Liver (tissue), 9 donors: Measurements from ENCODE around the gene KDM1B. TPM values are rescaled to one million over a fixed set of nuclear protein-coding genes. Genes with fewer than 3 reads are reported as not detected.

ENCODE experiments used
- DNase-seq: peaks from one replicate; pipeline ENCODE4 v3.0.0-alpha.2; 2017; ENCODE audit warnings: low spot score
- H3K27ac ChIP-seq, 2 donors: one replicate each; pipeline ENCODE4 v1.7.0; 2013; ENCODE audit warnings: inconsistent platforms in 2 of 2, low read length in 2 of 2, control low read depth in 1 of 2, low read depth in 1 of 2, mild to moderate bottlenecking in 1 of 2
- H3K27me3 ChIP-seq, 4 donors: one replicate each; pipeline versions ENCODE4 v1.6.1 to v1.7.0; 2013; ENCODE audit warnings: low read length in 3 of 4, inconsistent platforms in 1 of 4, mild to moderate bottlenecking in 1 of 4, moderate library complexity in 1 of 4; ENCODE audit not compliant: control insufficient read depth in 4 of 4, insufficient read depth in 4 of 4
- H3K36me3 ChIP-seq, 4 donors: one replicate each; pipeline versions ENCODE4 v1.6.1 to v1.7.0; 2013; ENCODE audit warnings: low read length in 3 of 4, mild to moderate bottlenecking in 3 of 4, low read depth in 1 of 4, moderate library complexity in 1 of 4; ENCODE audit not compliant: control insufficient read depth in 4 of 4, insufficient read depth in 3 of 4
- H3K4me1 ChIP-seq, 4 donors: one replicate each; pipeline versions ENCODE4 v1.6.1 to v1.7.0; 2013; ENCODE audit warnings: low read length in 3 of 4, mild to moderate bottlenecking in 3 of 4, moderate library complexity in 1 of 4; ENCODE audit not compliant: control insufficient read depth in 4 of 4, insufficient read depth in 4 of 4
- H3K4me3 ChIP-seq, 3 donors: one replicate each; pipeline versions ENCODE4 v1.6.1 to v1.7.0; 2013; ENCODE audit warnings: low read length in 3 of 3, control low read depth in 1 of 3, low read depth in 1 of 3, mild to moderate bottlenecking in 1 of 3
- H3K9ac ChIP-seq, 2 donors: one replicate each; pipeline ENCODE4 v1.7.0; 2013; ENCODE audit warnings: low read length in 2 of 2, mild to moderate bottlenecking in 2 of 2, moderate library complexity in 2 of 2, control low read depth in 1 of 2, low read depth in 1 of 2
- H3K9me3 ChIP-seq, 4 donors: one replicate each; pipeline versions ENCODE4 v1.6.1 to v1.7.0; 2013; ENCODE audit warnings: low read length in 3 of 4; ENCODE audit not compliant: control insufficient read depth in 4 of 4
- ATF3 ChIP-seq: IDR thresholded peaks from 2 replicates; pipeline ENCODE4 v1.6.1; 2016; ENCODE audit warnings: antibody characterized with exemption
- CTCF ChIP-seq: fragments of 150-350 bp; IDR thresholded peaks from 2 replicates; pipeline ENCODE4 v1.5.1; 2017; ENCODE audit warnings: improper control_type of control experiment, low read depth, low read length; ENCODE audit not compliant: missing input control
- EGR1 ChIP-seq, 2 donors: IDR thresholded peaks; 2 replicates each; pipeline ENCODE4 v1.6.1; 2016 to 2018; ENCODE audit warnings: antibody characterized with exemption in 2 of 2, low read depth in 2 of 2
- FOXA1 ChIP-seq: IDR thresholded peaks from 2 replicates; pipeline ENCODE4 v1.6.1; 2016; ENCODE audit warnings: antibody characterized with exemption
- FOXA2 ChIP-seq: IDR thresholded peaks from 2 replicates; pipeline ENCODE4 v1.6.1; 2016; ENCODE audit warnings: antibody characterized with exemption
- GABPA ChIP-seq, 2 donors: IDR thresholded peaks in 1 of 2; conservative IDR thresholded peaks in 1 of 2; 2 replicates each; pipeline ENCODE4 v1.6.1; 2016; ENCODE audit warnings: antibody characterized with exemption in 2 of 2, mild to moderate bottlenecking in 1 of 2, moderate library complexity in 1 of 2
- HNF4A ChIP-seq, 2 donors: conservative IDR thresholded peaks; 2 replicates each; pipeline ENCODE4 v1.6.1; 2016; ENCODE audit warnings: antibody characterized with exemption in 2 of 2, mild to moderate bottlenecking in 2 of 2
- HNF4G ChIP-seq: IDR thresholded peaks from 2 replicates; pipeline ENCODE4 v1.6.1; 2016; ENCODE audit warnings: antibody characterized with exemption
- JUND ChIP-seq, 2 donors: IDR thresholded peaks; 2 replicates each; pipeline ENCODE4 v1.6.1; 2016; ENCODE audit warnings: antibody characterized with exemption in 2 of 2
- MAX ChIP-seq: IDR thresholded peaks from 2 replicates; pipeline ENCODE4 v1.6.1; 2016; ENCODE audit warnings: antibody characterized with exemption
- NR2F2 ChIP-seq: IDR thresholded peaks from 2 replicates; pipeline ENCODE4 v1.6.1; 2016; ENCODE audit warnings: antibody characterized with exemption
- RAD21 ChIP-seq, 2 donors: IDR thresholded peaks; 2 replicates each; pipeline ENCODE4 v1.6.1; 2016; ENCODE audit warnings: antibody characterized with exemption in 2 of 2, mild to moderate bottlenecking in 2 of 2
- REST ChIP-seq: IDR thresholded peaks from 2 replicates; pipeline ENCODE4 v1.6.1; 2016; ENCODE audit warnings: antibody characterized with exemption, mild to moderate bottlenecking
- RXRA ChIP-seq, 2 donors: IDR thresholded peaks; 2 replicates each; pipeline ENCODE4 v1.6.1; 2017 to 2018; ENCODE audit warnings: antibody characterized with exemption in 2 of 2, mild to moderate bottlenecking in 1 of 2
- SP1 ChIP-seq: IDR thresholded peaks from 2 replicates; pipeline ENCODE4 v1.6.1; 2018; ENCODE audit warnings: antibody characterized with exemption, mild to moderate bottlenecking
- TAF1 ChIP-seq: conservative IDR thresholded peaks from 2 replicates; pipeline ENCODE4 v1.6.1; 2016; ENCODE audit warnings: antibody characterized with exemption, mild to moderate bottlenecking
- YY1 ChIP-seq: IDR thresholded peaks from 2 replicates; pipeline ENCODE4 v1.6.1; 2016; ENCODE audit warnings: antibody characterized with exemption, mild to moderate bottlenecking
- ZBTB33 ChIP-seq: IDR thresholded peaks from 2 replicates; pipeline ENCODE4 v1.6.1; 2016; ENCODE audit warnings: antibody characterized with exemption
- WGBS: extraction: QIAGEN DNeasy Blood & Tissue Kit; methylation state at CpG from one replicate; pipeline ENCODE4 v1.1.7; 2013; 5-methylcytosine and 5-hydroxymethylcytosine counted together
- polyA plus RNA-seq, 2 donors: library from polyadenylated mRNA; stranded (reverse) in 1 of 2; unstranded in 1 of 2; fragments of 200-250 nt in 1 of 2; fragments of >200 nt in 1 of 2; fragmentation: Nextera tagmentation in 1 of 2; extraction: Ambion mirVana in 1 of 2; gene quantifications; one replicate each; pipeline versions ENCODE4 v1.2.1 to v1.2.3, GENCODE V29; 2013 to 2015
- total RNA-seq, 2 donors: library from RNA; depleted of rRNA; stranded (reverse); fragments of >200 nt; gene quantifications; one replicate each; pipeline ENCODE4 v1.2.3, GENCODE V29; 2014
- donor health status: healthy.
- donor health status: healthy.
- donor health status: healthy.
- donor health status: healthy.
- donor health status: healthy.

Gene KDM1B
- total and polyA plus RNA-seq, 4 donors = 1.6 to 10.2 (median 6.7) TPM

GRCh38 chr6:18269253-18269652 is 114.0 kb downstream of the KDM1B start:
- Histone ChIP-seq H3K9ac (no peak overlapping the region), H3K27me3 (no peaks in the 10 kb centered on the region), H3K9me3 (no peaks in the 10 kb centered on the region), H3K4me3 (no peak overlapping the region), H3K36me3 (no peaks in the 10 kb centered on the region), H3K4me1 (peaks cover 0 to 7% (median 3%) of the 10 kb centered on the region in 4 donors), H3K27ac (no peak overlapping the region)
- DNase-seq = no peak
- 63% methylated on average over 3 of the region's 3 CpGs for WGBS
- TF ChIP-seq FOXA1 (no peak), HNF4G (no peak), CTCF (no peak), SP1 (no peak), NR2F2 (no peak), TAF1 (no peak), EGR1 (IDR thresholded peaks at IDR 0.05; ENCODE audit: low read depth in 2 of 2) (no peak), FOXA2 (no peak), MAX (no peak), YY1 (no peak), JUND (IDR thresholded peaks at IDR 0.05) (no peak), RAD21 (IDR thresholded peaks at IDR 0.05) (no peak), ATF3 (no peak), RXRA (IDR thresholded peaks at IDR 0.05) (no peak), HNF4A (conservative IDR thresholded peaks at IDR 0.05) (no peak), ZBTB33 (no peak), REST (no peak), GABPA (IDR thresholded peaks at IDR 0.05 in 1 of 2, conservative IDR thresholded peaks at IDR 0.05 in 1 of 2) (no peak)
